LNCaP clone FGC (cell line): Measurements from ENCODE around the gene NLRP8.
"Not testable (repeated sequence)": the region's sequence is repeated elsewhere in the genome, so short reads cannot be mapped to it uniquely, and the experiment has no call there.

Source experiments
- DNase-seq: peaks from one replicate; pipeline ENCODE4 v3.0.0-alpha.2; 2011; ENCODE audit warnings: low read depth
- H3K4me3 ChIP-seq: 2 replicates; pipeline ENCODE4 v1.5.1; 2011; ENCODE audit warnings: mild to moderate bottlenecking, low read depth, low read length, control low read depth
- TF ChIP-seq, protein P1 (sequence below): IDR thresholded peaks from 2 replicates; pipeline ENCODE4 v1.5.1; 2012; ENCODE audit warnings: mild to moderate bottlenecking; ENCODE audit not compliant: control insufficient read depth, insufficient read depth; ENCODE audit errors: extremely low read depth

The NLRP8 gene

DNA sequence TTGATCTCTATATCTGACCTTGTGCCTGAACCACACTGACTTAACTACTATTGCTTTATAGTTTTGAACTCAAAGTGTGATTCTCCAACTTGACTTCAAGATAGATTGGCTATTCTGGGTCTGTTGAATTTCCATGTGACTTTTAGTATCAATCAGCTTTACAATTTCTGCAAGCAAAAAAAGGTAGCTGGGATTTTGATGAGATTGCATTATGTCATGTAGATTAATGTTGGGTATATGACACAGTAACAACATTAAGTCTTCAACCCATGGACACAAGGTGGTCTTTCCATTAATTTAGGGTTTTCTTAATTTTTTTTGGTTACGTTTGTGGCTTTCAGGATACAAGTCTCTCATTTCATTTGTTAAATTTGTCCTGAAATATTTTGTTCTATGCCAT lies 67.1 kb downstream of the NLRP8 start:
- TF ChIP-seq, protein P1, sequence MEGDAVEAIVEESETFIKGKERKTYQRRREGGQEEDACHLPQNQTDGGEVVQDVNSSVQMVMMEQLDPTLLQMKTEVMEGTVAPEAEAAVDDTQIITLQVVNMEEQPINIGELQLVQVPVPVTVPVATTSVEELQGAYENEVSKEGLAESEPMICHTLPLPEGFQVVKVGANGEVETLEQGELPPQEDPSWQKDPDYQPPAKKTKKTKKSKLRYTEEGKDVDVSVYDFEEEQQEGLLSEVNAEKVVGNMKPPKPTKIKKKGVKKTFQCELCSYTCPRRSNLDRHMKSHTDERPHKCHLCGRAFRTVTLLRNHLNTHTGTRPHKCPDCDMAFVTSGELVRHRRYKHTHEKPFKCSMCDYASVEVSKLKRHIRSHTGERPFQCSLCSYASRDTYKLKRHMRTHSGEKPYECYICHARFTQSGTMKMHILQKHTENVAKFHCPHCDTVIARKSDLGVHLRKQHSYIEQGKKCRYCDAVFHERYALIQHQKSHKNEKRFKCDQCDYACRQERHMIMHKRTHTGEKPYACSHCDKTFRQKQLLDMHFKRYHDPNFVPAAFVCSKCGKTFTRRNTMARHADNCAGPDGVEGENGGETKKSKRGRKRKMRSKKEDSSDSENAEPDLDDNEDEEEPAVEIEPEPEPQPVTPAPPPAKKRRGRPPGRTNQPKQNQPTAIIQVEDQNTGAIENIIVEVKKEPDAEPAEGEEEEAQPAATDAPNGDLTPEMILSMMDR = no peak
- no peak for DNase-seq
- H3K4me3 ChIP-seq = no peak overlapping the region

DNA sequence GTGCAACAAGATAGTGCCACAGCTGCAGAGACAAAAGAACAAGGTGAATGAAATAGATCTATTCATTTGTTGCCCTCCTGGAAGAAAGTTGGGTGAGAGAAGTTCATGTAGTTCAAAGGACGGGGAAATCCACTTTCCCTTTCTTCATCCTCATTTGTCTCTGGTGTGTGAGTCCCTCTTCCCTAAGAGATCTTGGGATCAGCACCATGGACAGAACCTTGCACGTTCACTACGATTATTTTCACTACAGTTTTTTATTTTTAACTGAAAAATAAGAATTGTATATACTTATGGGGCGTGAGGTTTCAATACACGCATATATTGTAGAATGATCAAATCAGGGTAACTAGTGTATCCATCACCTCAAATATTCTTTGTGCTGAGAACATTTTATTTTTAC lies 68.1 kb downstream of the NLRP8 start:
- peak; percentile 7 for DNase-seq
- no peak overlapping the region for H3K4me3 ChIP-seq
- TF ChIP-seq, protein P1 = no peak

DNA sequence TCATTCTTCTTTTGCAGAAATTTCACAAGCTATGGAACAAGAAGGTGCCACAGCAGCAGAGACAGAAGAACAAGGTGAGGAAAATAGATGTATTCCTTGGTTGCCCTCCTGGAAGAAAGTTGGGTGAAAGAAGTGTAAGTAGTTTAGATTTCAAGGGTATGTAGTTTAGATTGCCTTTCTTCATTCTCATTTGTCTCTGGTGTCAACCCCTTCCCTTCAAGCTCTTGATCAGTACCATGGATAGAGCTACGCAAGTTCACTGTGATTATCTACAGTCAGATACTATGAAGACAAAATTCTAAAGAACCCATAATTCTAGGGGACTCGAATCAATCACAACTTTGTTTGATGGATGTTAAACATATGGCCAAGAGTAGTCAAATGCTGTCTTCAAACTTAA lies 71.7 kb downstream of the NLRP8 start:
- not testable (repeated sequence) for DNase-seq, H3K4me3 ChIP-seq

DNA sequence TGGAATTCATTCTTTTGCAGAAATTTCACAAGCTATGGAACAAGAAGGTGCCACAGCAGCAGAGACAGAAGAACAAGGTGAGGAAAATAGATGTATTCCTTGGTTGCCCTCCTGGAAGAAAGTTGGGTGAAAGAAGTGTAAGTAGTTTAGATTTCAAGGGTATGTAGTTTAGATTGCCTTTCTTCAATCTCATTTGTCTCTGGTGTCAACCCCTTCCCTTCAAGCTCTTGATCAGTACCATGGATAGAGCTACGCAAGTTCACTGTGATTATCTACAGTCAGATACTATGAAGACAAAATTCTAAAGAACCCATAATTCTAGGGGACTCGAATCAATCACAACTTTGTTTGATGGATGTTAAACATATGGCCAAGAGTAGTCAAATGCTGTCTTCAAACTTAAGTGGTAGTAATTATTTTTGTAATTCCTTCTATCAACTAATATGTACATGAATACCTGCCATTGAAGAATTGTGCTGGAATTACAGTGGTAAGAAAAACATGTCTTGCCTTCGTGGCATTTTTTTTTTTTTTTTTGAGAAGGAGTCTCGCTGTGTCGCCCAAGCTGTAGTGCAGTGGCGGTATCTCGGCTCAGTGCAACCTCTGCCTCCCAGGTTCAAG lies 72.8 kb downstream of the NLRP8 start:
- H3K4me3 ChIP-seq, DNase-seq: not testable (repeated sequence)

DNA sequence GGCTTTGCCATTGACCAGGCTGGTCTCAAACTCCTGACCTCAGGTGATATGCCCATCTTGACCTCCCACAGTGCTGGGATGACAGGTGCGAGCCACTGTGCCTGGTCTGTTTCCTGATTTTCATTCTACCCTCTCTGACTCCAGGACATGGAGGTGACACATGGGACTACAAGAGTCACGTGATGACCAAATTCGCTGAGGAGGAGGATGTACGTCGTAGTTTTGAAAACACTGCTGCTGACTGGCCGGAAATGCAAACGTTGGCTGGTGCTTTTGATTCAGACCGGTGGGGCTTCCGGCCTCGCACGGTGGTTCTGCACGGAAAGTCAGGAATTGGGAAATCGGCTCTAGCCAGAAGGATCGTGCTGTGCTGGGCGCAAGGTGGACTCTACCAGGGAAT lies 79.1 kb downstream of the NLRP8 start:
- no peak for DNase-seq
- no peak overlapping the region for H3K4me3 ChIP-seq

More for the DNA sequence above, 79.1 kb downstream of the NLRP8 start:
- TF ChIP-seq, protein P1 = no peak
